ENCODE results near the gene TEX2.
A peak's percentile ranks its signal among the peaks of the same experiment; 100 is the strongest.

TEX2 gene

GRCh38 chr17:64263000-64263766 lies at the start of gene TEX2:
Gene TEX2 (minus strand): TSS chr17:64263260. CDS start chr17:64214217, 49,043 bp downstream.
- peak; percentile 67 for DNase-seq

- DNase-seq, result no peak
Measured at GRCh38 chr17:64309710-64310109, 46.6 kb upstream of the TEX2 start.

GRCh38 chr17:64309021-64309420 lies 46.0 kb upstream of the TEX2 start:
- DNase-seq, result no peak

GRCh38 chr17:64306850-64307463 lies 43.9 kb upstream of the TEX2 start:
- peak; percentile 63 for DNase-seq

- DNase-seq, result no peak
Measured at GRCh38 chr17:64304551-64304950, 41.5 kb upstream of the TEX2 start.

GRCh38 chr17:64300699-64300965 lies 37.6 kb upstream of the TEX2 start:
- no peak for DNase-seq

- DNase-seq, result no peak
Measured at GRCh38 chr17:64297467-64298088, 34.5 kb upstream of the TEX2 start.

- no peak for DNase-seq
Measured at GRCh38 chr17:64296246-64296645, 33.2 kb upstream of the TEX2 start.

GRCh38 chr17:64295146-64295545 lies 32.1 kb upstream of the TEX2 start:
- no peak for DNase-seq

GRCh38 chr17:64291268-64291851 lies 28.3 kb upstream of the TEX2 start:
- peak; percentile 4 for DNase-seq

- no peak for DNase-seq
Measured at GRCh38 chr17:64289741-64290141, 26.7 kb upstream of the TEX2 start.

- peak; percentile 41 for DNase-seq
Measured at GRCh38 chr17:64282753-64283080, 19.7 kb upstream of the TEX2 start.

GRCh38 chr17:64281962-64282752 lies 19.1 kb upstream of the TEX2 start:
- DNase-seq, result peak; percentile 71

- DNase-seq, result no peak
Measured at GRCh38 chr17:64278614-64279013, 15.6 kb upstream of the TEX2 start.

GRCh38 chr17:64277831-64278562 lies 14.9 kb upstream of the TEX2 start:
- DNase-seq, result no peak

- no peak for DNase-seq
Measured at GRCh38 chr17:64276961-64277505, 14.0 kb upstream of the TEX2 start.

- no peak for DNase-seq
Measured at GRCh38 chr17:64275016-64275415, 12.0 kb upstream of the TEX2 start.

- DNase-seq, result no peak
Measured at GRCh38 chr17:64273006-64273405, 9.9 kb upstream of the TEX2 start.

GRCh38 chr17:64270885-64271284 lies 7.8 kb upstream of the TEX2 start:
- DNase-seq, result no peak

GRCh38 chr17:64269687-64270649 lies 6.9 kb upstream of the TEX2 start:
- no peak for DNase-seq

GRCh38 chr17:64264891-64265290 lies 1.8 kb upstream of the TEX2 start:
- DNase-seq, result no peak
